Neural cell (in vitro differentiated cells): ENCODE data around the gene SHMT2. TPM values are rescaled to one million over a fixed set of nuclear protein-coding genes. Genes with fewer than 3 reads are reported as not detected.

Experiments used
- H2AFZ ChIP-seq: fragments of 200-600, 300-800 bp; sonication (generic), shearing (Covaris generic); 2 replicates; pipeline ENCODE4 v1.6.0; 2014; ENCODE audit warnings: low read depth, mild to moderate bottlenecking, antibody characterized with exemption, low read length, moderate library complexity
- H3F3A ChIP-seq: fragments of 200-600 bp; shearing (Covaris generic); 2 replicates; pipeline ENCODE4 v1.6.1; 2016; ENCODE audit warnings: mild to moderate bottlenecking, moderate library complexity, mixed read lengths, antibody characterized with exemption, low read length; ENCODE audit not compliant: insufficient read depth, poor library complexity, severe bottlenecking
- H3K27ac ChIP-seq: fragments of 200-600, 300-800 bp; sonication (generic), shearing (Covaris generic); 2 replicates; pipeline ENCODE4 v1.5.1; 2014; ENCODE audit warnings: mild to moderate bottlenecking, low read length, moderate library complexity
- H3K27me3 ChIP-seq: fragments of 300-800, 200-600 bp; sonication (generic), shearing (Covaris generic); 2 replicates; pipeline ENCODE4 v1.6.0; 2014; ENCODE audit warnings: mild to moderate bottlenecking, low read depth, low read length, moderate library complexity; ENCODE audit not compliant: insufficient read depth
- H3K36me3 ChIP-seq: fragments of 300-800, 200-600 bp; sonication (generic), shearing (Covaris generic); 2 replicates; pipeline ENCODE4 v1.5.1; 2014; ENCODE audit warnings: mild to moderate bottlenecking, antibody characterized with exemption, low read length, moderate library complexity; ENCODE audit not compliant: insufficient read depth
- H3K4me2 ChIP-seq: fragments of 300-800, 200-600 bp; sonication (generic), shearing (Covaris generic); 2 replicates; pipeline ENCODE4 v1.6.0; 2014; ENCODE audit warnings: mild to moderate bottlenecking, low read length
- H3K4me3 ChIP-seq: fragments of 300-800, 200-600 bp; sonication (generic), shearing (Covaris generic); 2 replicates; pipeline ENCODE4 v1.5.1; 2014; ENCODE audit warnings: mild to moderate bottlenecking, low read length, moderate library complexity
- H3K79me2 ChIP-seq: fragments of 200-600 bp; shearing (Covaris generic); replicated peaks from 2 replicates; pipeline ENCODE4 v1.6.0; 2014; ENCODE audit warnings: mild to moderate bottlenecking, low read length, moderate library complexity; ENCODE audit not compliant: insufficient read depth
- H3K9ac ChIP-seq: fragments of 300-800, 200-600 bp; sonication (generic), shearing (Covaris generic); 2 replicates; pipeline ENCODE4 v1.6.1; 2016; ENCODE audit warnings: mild to moderate bottlenecking, low read length, mixed read lengths
- H3K9me2 ChIP-seq: fragments of 200-600 bp; shearing (Covaris generic); 2 replicates; pipeline ENCODE4 v1.6.1; 2016; ENCODE audit warnings: mild to moderate bottlenecking, low read length, mixed read lengths; ENCODE audit not compliant: insufficient read depth
- H3K9me3 ChIP-seq: fragments of 200-600, 300-800 bp; sonication (generic), shearing (Covaris generic); 2 replicates; pipeline ENCODE4 v1.6.1; 2016; ENCODE audit warnings: mild to moderate bottlenecking, mixed run types, low read length, moderate library complexity, mixed read lengths
- H4K20me1 ChIP-seq: fragments of 200-600 bp; shearing (Covaris generic); 2 replicates; pipeline ENCODE4 v1.6.1; 2016; ENCODE audit warnings: mild to moderate bottlenecking, mixed run types; ENCODE audit not compliant: insufficient read depth
- EP300 ChIP-seq: fragments of 450-650 bp; conservative IDR thresholded peaks from 2 replicates; pipeline ENCODE4 v1.6.1; 2014; ENCODE audit warnings: antibody characterized with exemption, mild to moderate bottlenecking, moderate library complexity; ENCODE audit not compliant: poor library complexity, severe bottlenecking
- EZH2 ChIP-seq: fragments of 200-600, 300-800 bp; shearing (Covaris generic), sonication (generic); IDR thresholded peaks from 2 replicates; pipeline ENCODE4 v1.6.1; 2014; ENCODE audit warnings: antibody characterized with exemption, low read length, borderline replicate concordance, mild to moderate bottlenecking; ENCODE audit not compliant: insufficient read depth, poor library complexity, severe bottlenecking
- MXI1 ChIP-seq: fragments of 450-650 bp; conservative IDR thresholded peaks from 2 replicates; pipeline ENCODE4 v1.6.1; 2014; ENCODE audit warnings: antibody characterized with exemption, mild to moderate bottlenecking; ENCODE audit not compliant: poor library complexity, severe bottlenecking
- POLR2AphosphoS5 ChIP-seq: IDR thresholded peaks from 2 replicates; pipeline ENCODE4 v1.6.1; 2012
- RAD21 ChIP-seq: fragments of 450-650 bp; conservative IDR thresholded peaks from 2 replicates; pipeline ENCODE4 v1.6.1; 2014; ENCODE audit warnings: antibody characterized with exemption, mild to moderate bottlenecking, moderate library complexity
- SMC3 ChIP-seq: fragments of 450-650 bp; conservative IDR thresholded peaks from 2 replicates; pipeline ENCODE4 v1.6.1; 2014; ENCODE audit warnings: antibody characterized with exemption, mild to moderate bottlenecking, moderate library complexity; ENCODE audit not compliant: poor library complexity
- TAF1 ChIP-seq: IDR thresholded peaks from 2 replicates; pipeline ENCODE4 v1.6.1; 2012; ENCODE audit warnings: low read depth
- polyA plus RNA-seq: library from polyadenylated mRNA; depleted of rRNA; stranded (reverse); fragments of >200 nt; gene quantifications from 2 replicates; pipeline ENCODE4 v1.2.3, GENCODE V29; 2014
- TF ChIP-seq, protein P1 (sequence below): fragments of 450-650 bp; IDR thresholded peaks from 2 replicates; pipeline ENCODE4 v1.5.1; 2014; ENCODE audit warnings: antibody characterized with exemption, mild to moderate bottlenecking, moderate library complexity; ENCODE audit not compliant: poor library complexity, severe bottlenecking
- TF ChIP-seq, protein P2 (sequence below): IDR thresholded peaks from 2 replicates; pipeline ENCODE4 v1.6.1; 2012; ENCODE audit warnings: borderline replicate concordance

Gene SHMT2
- polyA plus RNA-seq, 1 donor from 2014 or later = 38.2 TPM

DNA sequence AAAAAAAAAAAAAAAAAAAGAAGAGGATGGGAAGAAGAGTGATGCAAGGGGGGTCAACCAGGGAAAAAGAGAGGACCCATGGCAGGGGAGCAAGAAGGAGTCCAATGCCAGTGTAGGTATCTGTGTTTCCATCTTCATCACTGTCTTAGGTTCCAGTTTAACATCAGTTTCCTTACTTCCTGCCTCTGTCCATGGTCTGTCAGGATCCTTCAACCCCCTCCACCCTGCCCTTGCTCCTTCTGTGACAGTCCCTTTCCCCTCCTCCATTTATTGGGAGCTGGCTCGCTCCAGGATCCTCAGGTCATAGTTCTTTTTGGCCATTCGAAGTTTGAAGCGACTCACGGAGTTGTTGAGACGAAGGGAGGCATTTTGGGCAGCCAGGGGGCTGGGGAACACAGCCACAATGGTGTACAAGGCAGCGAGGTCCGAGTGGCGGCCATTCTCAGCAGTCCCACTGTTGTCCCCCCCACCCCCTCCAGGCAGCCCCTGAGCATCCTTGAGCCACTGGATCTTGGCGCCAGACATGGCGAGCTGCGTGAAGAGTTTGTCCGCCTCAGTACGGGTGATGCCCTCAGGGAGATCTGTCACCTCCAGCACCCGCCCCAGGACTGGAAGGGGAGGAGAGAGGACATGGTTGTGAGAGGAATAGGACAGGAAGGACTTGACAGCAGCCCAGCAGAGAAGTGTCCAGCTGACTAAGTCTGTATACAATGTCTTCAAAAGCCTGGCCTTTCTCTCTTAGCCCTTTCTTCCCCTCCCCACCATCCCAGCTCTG is 25.2 kb downstream of the SHMT2 start:
- Histone ChIP-seq H2AFZ (no peak overlapping the region), H3K9ac (no peak overlapping the region), H3K36me3 (peaks cover 7% of the 10 kb centered on the region), H4K20me1 (no peaks in the 10 kb centered on the region), H3K27ac (no peak overlapping the region), H3F3A (no peaks in the 10 kb centered on the region), H3K27me3 (no peaks in the 10 kb centered on the region), H3K9me3 (no peaks in the 10 kb centered on the region), H3K4me3 (no peak overlapping the region), H3K9me2 (no peaks in the 10 kb centered on the region), H3K79me2 (no peaks in the 10 kb centered on the region), H3K4me2 (no peak overlapping the region)
- TF ChIP-seq EP300 (no peak), MXI1 (no peak), POLR2AphosphoS5 (no peak), SMC3 (no peak), TAF1 (no peak), RAD21 (no peak), EZH2 (no peak)
- TF ChIP-seq, protein P1, sequence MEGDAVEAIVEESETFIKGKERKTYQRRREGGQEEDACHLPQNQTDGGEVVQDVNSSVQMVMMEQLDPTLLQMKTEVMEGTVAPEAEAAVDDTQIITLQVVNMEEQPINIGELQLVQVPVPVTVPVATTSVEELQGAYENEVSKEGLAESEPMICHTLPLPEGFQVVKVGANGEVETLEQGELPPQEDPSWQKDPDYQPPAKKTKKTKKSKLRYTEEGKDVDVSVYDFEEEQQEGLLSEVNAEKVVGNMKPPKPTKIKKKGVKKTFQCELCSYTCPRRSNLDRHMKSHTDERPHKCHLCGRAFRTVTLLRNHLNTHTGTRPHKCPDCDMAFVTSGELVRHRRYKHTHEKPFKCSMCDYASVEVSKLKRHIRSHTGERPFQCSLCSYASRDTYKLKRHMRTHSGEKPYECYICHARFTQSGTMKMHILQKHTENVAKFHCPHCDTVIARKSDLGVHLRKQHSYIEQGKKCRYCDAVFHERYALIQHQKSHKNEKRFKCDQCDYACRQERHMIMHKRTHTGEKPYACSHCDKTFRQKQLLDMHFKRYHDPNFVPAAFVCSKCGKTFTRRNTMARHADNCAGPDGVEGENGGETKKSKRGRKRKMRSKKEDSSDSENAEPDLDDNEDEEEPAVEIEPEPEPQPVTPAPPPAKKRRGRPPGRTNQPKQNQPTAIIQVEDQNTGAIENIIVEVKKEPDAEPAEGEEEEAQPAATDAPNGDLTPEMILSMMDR = no peak
- TF ChIP-seq, protein P2, sequence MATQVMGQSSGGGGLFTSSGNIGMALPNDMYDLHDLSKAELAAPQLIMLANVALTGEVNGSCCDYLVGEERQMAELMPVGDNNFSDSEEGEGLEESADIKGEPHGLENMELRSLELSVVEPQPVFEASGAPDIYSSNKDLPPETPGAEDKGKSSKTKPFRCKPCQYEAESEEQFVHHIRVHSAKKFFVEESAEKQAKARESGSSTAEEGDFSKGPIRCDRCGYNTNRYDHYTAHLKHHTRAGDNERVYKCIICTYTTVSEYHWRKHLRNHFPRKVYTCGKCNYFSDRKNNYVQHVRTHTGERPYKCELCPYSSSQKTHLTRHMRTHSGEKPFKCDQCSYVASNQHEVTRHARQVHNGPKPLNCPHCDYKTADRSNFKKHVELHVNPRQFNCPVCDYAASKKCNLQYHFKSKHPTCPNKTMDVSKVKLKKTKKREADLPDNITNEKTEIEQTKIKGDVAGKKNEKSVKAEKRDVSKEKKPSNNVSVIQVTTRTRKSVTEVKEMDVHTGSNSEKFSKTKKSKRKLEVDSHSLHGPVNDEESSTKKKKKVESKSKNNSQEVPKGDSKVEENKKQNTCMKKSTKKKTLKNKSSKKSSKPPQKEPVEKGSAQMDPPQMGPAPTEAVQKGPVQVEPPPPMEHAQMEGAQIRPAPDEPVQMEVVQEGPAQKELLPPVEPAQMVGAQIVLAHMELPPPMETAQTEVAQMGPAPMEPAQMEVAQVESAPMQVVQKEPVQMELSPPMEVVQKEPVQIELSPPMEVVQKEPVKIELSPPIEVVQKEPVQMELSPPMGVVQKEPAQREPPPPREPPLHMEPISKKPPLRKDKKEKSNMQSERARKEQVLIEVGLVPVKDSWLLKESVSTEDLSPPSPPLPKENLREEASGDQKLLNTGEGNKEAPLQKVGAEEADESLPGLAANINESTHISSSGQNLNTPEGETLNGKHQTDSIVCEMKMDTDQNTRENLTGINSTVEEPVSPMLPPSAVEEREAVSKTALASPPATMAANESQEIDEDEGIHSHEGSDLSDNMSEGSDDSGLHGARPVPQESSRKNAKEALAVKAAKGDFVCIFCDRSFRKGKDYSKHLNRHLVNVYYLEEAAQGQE = no peak

GRCh38 chr12:57255916-57256315 is 26.4 kb downstream of the SHMT2 start:
- no peak overlapping the region for H3K4me3 ChIP-seq
- H3F3A ChIP-seq = no peaks in the 10 kb centered on the region
- no peaks in the 10 kb centered on the region for H3K9me3 ChIP-seq
- H3K36me3 ChIP-seq = peaks cover 7% of the 10 kb centered on the region
- H4K20me1 ChIP-seq = no peaks in the 10 kb centered on the region
- TF ChIP-seq POLR2AphosphoS5 (no peak), EP300 (no peak), TAF1 (no peak), MXI1 (no peak), RAD21 (no peak), EZH2 (no peak), SMC3 (no peak)
- TF ChIP-seq, protein P1 = no peak
- TF ChIP-seq, protein P2 = no peak
- H3K27me3 ChIP-seq = no peaks in the 10 kb centered on the region
- H3K4me2 ChIP-seq = no peak overlapping the region
- H2AFZ ChIP-seq = no peak overlapping the region
- H3K27ac ChIP-seq = no peak overlapping the region
- no peaks in the 10 kb centered on the region for H3K9me2 ChIP-seq
- no peak overlapping the region for H3K9ac ChIP-seq
- no peaks in the 10 kb centered on the region for H3K79me2 ChIP-seq
